ENCODE measurements around the gene MUC4. TPM values are rescaled to one million over a fixed set of nuclear protein-coding genes. Genes with fewer than 3 reads are reported as not detected.

The MUC4 gene
- total RNA-seq, 4 donors from 2014 or later: not detected

- no peak for TF ChIP-seq POLR2A (IDR thresholded peaks at IDR 0.05)
- TF ChIP-seq EP300 (IDR thresholded peaks at IDR 0.05): no peak
- TF ChIP-seq, protein P1, sequence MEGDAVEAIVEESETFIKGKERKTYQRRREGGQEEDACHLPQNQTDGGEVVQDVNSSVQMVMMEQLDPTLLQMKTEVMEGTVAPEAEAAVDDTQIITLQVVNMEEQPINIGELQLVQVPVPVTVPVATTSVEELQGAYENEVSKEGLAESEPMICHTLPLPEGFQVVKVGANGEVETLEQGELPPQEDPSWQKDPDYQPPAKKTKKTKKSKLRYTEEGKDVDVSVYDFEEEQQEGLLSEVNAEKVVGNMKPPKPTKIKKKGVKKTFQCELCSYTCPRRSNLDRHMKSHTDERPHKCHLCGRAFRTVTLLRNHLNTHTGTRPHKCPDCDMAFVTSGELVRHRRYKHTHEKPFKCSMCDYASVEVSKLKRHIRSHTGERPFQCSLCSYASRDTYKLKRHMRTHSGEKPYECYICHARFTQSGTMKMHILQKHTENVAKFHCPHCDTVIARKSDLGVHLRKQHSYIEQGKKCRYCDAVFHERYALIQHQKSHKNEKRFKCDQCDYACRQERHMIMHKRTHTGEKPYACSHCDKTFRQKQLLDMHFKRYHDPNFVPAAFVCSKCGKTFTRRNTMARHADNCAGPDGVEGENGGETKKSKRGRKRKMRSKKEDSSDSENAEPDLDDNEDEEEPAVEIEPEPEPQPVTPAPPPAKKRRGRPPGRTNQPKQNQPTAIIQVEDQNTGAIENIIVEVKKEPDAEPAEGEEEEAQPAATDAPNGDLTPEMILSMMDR (IDR thresholded peaks at IDR 0.05): no peak
- H3K9me3 ChIP-seq: no peaks in the 10 kb centered on the region
- no peaks in the 10 kb centered on the region for H3K27me3 ChIP-seq
- peaks cover 0 to 89% (median 4%) of the 10 kb centered on the region in 3 donors for H3K36me3 ChIP-seq
- peaks cover 0 to 22% (median under 1%) of the 10 kb centered on the region in 4 donors for H3K4me1 ChIP-seq
- H3K27ac ChIP-seq: peak overlapping the region in 2 of 4 donors; percentile 1 to 76
- 51 to 53% methylated on average over 5 of the region's 5 CpGs for WGBS, 2 donors
- DNase-seq (ENCODE audit: low spot score in 2 of 2): no peak
- no peak overlapping the region for H3K4me3 ChIP-seq
These were observed 112.9 kb downstream of the MUC4 start for GRCh38 chr3:195698647-195699387.

- Histone ChIP-seq H3K27ac (peak overlapping the region in 1 of 4 donors; percentile 76), H3K9me3 (no peaks in the 10 kb centered on the region), H3K27me3 (no peaks in the 10 kb centered on the region), H3K4me1 (peaks cover 0 to 22% (median 3%) of the 10 kb centered on the region in 4 donors), H3K36me3 (peaks cover 0 to 94% (median 4%) of the 10 kb centered on the region in 3 donors), H3K4me3 (no peak overlapping the region)
- no peak for DNase-seq (ENCODE audit: low spot score in 2 of 2)
- TF ChIP-seq POLR2A (IDR thresholded peaks at IDR 0.05): no peak
- TF ChIP-seq, protein P1 (IDR thresholded peaks at IDR 0.05): no peak
- no peak for TF ChIP-seq EP300 (IDR thresholded peaks at IDR 0.05)
- 79 to 85% methylated on average over 4 of the region's 4 CpGs for WGBS, 2 donors
These were observed 113.4 kb downstream of the MUC4 start for GRCh38 chr3:195698325-195698646.

- H3K9me3 ChIP-seq: no peaks in the 10 kb centered on the region
- peaks cover 0 to 97% (median 4%) of the 10 kb centered on the region in 3 donors for H3K36me3 ChIP-seq
- no peaks in the 10 kb centered on the region for H3K27me3 ChIP-seq
- DNase-seq (ENCODE audit: low spot score in 2 of 2): peak in 1 of 2 donors; percentile 61
- peaks cover 0 to 22% (median 3%) of the 10 kb centered on the region in 4 donors for H3K4me1 ChIP-seq
- peak overlapping the region in 2 of 4 donors; percentile 2 to 76 for H3K27ac ChIP-seq
- WGBS, 2 donors: 58 to 61% methylated on average over 11 of the region's 11 CpGs
- no peak for TF ChIP-seq POLR2A (IDR thresholded peaks at IDR 0.05)
- TF ChIP-seq, protein P1 (IDR thresholded peaks at IDR 0.05): no peak
- TF ChIP-seq EP300 (IDR thresholded peaks at IDR 0.05): no peak
- H3K4me3 ChIP-seq: no peak overlapping the region
These were observed 114.0 kb downstream of the MUC4 start for GRCh38 chr3:195697582-195698324.

Small RNA genes lying within 50 kb of the gene (small RNA-seq; reads per million reads assigned to genes)
- not detected for gene MIR570

Other genes with a start within 250 kb of the MUC4 start
- gene APOD, start 228.0 kb downstream of the MUC4 start, total RNA-seq: 1,000 to 10,000 TPM; 1,911 to 7,779 (median 5,257) TPM
- gene MUC20, start 91.0 kb downstream of the MUC4 start, total RNA-seq: 10 to 100 TPM; 11.0 to 67.5 (median 22.9) TPM
- 10 to 100 TPM; 22.2 to 81.9 (median 34.0) TPM for gene TNK2, start 96.6 kb upstream of the MUC4 start, total RNA-seq